Ramos (cell line): Measurements from ENCODE around the gene CAPZA1.
"Not testable (repeated sequence)": the region's sequence is repeated elsewhere in the genome, so short reads cannot be mapped to it uniquely, and the experiment has no call there.

Source experiments
- in situ Hi-C: fragments of 300-500 bp; cut with MboI; formaldehyde crosslinking; loops from one replicate; pipeline ENCODE4 v1.14.3; 2022; ENCODE audit warnings: low sequenced_read_pairs; ENCODE audit not compliant: unreplicated experiment

CAPZA1 gene

DNA sequence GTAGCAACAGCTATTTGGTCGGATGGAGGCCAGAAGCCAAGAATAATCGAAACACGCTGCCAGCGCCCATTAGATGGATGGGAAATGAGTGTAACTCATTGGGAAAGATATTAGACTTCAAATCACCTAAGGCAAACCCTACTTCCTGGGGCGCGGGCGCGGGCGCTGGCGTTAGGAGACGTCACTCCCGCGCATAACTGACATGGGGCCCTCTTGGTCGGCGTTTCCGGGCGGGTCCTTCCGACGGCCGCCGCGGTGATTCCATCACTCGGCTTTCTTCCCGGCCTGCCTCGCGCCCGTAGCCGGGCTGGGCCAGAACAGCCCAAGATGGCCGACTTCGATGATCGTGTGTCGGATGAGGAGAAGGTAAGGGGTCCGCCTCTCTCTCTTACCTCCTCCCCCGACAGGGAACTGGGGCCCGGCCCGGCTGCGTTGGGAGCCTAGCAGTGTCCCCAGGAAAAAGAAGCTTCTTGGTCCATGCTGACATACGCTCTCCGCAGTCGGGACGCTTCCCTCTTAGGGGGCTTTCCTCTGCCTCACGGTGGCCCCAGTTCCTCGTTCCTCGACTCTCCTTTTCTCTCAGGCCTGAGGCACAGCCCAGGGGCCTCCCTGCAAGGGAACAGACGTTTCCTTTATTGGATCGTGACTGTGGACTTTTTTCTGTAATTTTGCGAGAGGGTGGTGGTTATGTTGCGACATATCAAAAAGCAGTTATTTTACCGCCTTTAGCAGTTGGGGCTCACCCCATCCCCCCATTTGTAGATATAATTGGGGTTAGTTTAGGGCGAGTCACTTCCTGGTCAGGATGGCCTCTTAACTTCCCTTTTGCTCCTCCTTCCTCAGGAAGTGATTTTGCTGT lies at the start of gene CAPZA1:
TSS of gene CAPZA1 (plus strand) at position 315 of the 859 bp plus-strand sequence. CDS start at position 328, 13 bp downstream.
- in situ Hi-C loops = loop anchor here (10.0 kb wide), 2 partner anchors 115 to 225 kb away; partner anchors contain the start of genes CTTNBP2NL and WNT2B

DNA sequence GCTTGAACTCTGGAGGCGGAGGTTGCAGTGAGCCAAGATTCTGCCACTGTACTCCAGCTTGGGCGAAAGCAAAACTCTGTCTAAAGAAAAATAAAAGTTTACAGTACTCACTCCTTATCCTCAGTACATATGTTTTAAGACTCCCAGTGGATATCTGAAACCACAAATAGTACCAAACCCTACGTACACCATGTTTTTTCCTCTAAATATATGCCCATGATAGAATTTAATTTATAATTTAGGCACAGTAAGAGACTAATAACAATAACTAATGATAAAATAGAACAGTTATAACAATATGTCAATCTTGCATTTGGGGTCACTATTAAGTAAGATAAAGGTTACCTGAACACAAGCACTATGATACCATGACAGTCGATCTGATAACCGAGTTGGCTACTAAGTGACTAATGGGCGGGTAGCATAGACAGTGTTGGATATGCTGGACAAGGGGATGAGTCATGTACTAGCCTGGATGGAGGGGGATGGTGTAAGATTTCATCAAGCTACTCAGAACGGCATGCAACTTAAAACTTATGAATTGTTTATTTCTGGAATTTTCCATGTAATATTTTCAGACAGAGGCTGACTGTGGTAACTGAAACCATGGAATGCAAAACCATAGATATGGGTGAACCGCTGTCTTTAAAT lies 44.4 kb upstream of the CAPZA1 start:
- in situ Hi-C loops = no loop called here

DNA sequence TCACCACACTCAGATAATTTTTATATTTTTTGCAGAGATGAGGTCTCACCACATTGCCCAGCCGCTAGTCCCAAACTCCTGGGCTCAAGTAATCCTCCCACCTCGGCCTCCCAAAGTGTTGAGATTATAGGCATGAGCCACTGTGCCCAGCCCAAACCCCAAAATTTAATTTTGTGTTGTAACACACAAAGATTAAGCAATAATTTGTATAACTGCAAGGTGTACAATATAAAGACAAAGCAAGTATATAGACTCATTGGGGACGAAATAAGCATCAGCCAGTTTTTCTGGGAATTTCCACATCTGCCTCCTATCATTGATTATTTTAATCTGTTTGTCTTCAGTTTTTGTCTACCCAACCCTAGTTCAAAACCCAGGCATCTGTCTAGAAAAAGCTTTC lies 43.4 kb upstream of the CAPZA1 start:
- in situ Hi-C loops = no loop called here

DNA sequence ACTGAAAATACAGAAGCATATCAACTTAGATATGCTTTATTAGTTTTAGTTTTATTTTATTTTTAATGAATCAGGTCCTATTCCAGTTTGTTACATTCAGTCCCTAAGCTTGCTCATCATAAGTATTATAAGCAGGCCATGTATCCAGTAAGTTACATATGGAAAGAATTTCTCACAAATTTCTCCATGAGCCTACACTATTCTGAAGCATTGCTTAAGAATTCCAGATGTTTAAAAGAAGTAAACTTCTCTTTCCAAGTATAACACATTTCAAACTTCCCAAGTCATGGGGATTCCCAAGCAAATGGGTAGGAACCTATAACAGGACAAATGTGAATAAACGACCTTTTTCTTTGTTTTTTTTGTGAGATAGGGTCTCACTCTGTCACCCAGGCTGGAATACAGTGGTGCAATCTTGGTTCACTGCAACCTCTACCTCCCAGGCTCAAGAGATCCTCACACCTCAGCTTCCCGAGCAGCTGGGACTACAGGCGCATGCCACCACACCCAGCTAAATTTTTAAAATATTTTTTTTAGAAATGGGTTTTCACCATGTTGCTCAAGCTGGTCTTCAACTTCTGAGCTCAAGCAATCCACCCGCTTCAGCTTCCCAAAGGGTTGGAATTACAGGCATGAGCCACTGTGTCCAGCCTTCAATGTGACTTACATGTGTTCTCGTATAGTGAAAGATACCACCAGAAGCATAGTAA lies 39.7 kb upstream of the CAPZA1 start:
- in situ Hi-C loops = no loop called here

DNA sequence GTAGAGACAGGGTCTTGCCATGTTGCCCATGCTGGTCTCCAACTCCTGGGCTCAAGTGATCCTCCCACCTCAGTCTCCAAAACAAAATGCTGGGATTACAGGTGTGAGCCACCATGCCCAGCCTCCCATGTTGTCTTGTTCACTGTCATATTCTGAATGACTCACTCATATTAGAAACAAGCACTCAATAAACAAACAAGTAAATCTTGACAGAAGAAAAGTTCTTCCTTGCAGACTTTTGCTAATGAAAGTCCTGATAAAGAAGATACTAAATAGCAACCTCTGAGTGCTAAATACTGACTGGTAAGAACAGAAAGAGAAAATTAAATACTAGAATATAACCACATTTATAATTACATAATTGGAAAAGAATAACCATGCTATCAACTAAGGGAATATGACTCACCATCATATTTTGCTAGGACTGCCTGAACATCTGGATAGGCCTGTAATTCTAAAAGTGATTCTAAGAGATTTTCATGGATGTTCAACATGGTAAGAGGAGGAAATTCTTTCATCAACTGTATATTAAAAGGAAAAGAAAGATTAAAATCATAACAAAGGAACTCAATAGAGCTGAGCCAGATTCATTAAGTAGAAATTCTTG lies 37.9 kb upstream of the CAPZA1 start:
- in situ Hi-C loops = no loop called here

DNA sequence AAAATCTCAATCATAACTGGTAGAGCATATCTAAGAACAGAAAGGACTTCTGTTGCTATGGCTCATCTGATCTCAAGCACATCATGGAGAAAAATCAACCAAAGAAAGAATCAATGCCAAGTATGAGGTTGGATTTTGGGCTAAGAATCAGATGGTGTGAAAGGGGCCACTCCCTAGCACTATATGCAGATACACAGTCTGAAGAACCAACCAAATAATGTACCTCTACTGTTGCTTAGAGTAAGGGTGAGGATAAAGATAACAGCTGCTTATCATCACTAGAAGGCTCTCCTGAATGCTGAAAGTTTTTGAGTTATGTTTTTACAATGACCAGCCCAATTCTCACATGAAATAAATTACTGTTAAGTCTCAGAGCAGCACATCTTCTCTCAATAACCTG lies 36.3 kb upstream of the CAPZA1 start:
- in situ Hi-C loops = no loop called here

DNA sequence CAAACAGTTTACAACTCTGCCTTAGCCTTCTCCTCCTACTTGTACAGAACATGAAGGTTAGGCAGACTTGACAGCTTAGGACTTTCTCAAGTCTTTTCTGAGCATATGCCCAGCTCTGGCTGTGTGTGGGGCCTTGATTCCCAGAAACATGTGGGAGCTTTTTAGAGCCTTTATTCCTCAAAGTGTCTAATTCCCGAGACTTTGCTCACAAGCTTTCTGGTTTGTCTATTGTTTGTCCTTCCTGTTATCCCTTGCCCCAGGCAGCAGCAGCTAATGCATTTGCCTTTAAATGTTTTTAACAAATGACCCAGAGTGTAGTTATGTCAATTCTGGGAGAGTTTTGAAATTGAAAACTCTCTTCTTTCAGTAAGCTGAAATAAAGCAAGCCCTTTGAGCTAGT lies 29.9 kb upstream of the CAPZA1 start:
- in situ Hi-C loops = no loop called here

DNA sequence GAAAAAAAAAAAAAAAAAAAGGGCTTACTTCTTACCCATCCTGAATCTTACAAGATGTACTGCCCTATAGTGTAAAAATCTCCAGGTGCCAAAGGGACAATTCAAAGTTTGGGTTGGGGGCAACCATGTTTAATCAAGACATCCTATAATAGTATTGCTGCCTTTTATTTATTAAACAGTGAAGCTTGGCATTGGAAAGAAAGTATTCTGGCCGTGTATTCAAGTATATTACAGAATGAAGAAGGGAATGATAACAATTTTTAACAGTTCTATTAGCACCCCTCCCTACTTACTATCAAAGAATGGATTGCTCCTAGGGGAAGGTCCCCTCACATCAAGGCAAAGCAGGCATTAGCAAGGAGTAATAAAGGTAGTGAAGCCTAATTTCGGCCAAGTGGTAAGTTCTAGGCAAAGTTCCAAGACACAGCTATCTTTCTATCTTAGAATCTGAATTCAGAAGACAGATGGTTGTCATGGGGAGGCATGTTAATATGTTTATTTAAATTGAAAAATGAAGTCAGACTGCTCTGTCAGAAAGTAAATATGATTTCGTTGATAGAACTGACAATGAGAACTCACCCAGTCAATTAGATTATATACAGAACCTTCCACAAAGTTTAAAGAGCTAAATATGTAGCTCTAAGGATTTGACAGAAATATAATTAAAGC lies 25.3 kb upstream of the CAPZA1 start:
- in situ Hi-C loops = no loop called here

DNA sequence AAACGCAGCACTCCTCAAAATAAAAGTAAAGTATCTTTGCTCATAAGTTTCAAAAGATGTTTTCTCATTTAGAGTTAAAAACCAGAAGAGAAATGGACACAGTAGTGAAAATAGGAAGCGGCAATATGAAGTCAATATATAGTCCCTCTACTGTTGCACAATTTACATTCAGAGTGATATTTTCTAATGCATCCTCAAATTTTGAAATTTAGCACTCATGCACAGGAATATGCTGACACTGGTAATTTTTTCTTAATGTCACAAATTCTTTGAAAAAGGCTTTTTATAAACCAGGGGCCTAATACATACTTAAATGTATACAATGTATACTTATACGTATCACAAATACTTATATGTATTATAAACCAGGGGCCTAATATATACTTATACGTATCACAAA lies 20.2 kb upstream of the CAPZA1 start:
- in situ Hi-C loops = no loop called here

DNA sequence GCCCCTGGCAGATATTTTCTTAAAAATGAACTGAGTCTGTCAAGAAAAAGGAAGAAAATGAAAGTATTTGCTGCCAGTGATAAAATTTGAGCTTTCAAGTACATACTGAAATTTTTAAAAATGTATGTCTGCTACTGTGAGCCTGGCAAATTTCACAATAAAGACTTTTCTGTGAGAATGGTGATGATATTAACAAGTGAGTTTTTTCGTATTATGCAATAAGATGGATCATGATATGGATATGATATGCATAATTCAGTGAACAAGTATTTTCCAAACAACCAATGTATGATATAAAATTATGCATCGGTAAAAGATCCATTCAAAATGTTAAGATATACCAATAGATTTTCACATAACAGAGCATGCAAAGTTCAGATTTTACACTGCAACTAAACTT lies 16.6 kb upstream of the CAPZA1 start:
- in situ Hi-C loops = no loop called here

DNA sequence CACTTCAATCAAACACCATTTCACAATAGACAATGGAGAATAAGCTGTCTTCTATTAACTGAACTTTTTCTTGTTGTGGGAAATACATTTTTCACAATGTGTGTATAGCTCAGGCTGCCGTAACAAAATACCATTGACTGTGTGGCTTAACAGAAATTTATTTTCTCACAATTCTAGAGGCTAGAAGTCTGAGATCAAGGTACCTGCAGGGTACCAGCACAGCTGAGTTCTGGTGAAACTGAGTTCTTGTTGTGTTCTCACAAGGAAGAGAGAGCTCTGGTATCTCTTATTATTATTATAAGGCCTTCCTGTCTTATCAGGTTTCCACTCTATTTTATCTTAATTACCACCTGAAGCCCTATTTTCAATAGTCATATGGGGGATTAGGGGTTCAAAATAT lies 16.1 kb upstream of the CAPZA1 start:
- in situ Hi-C loops = no loop called here

DNA sequence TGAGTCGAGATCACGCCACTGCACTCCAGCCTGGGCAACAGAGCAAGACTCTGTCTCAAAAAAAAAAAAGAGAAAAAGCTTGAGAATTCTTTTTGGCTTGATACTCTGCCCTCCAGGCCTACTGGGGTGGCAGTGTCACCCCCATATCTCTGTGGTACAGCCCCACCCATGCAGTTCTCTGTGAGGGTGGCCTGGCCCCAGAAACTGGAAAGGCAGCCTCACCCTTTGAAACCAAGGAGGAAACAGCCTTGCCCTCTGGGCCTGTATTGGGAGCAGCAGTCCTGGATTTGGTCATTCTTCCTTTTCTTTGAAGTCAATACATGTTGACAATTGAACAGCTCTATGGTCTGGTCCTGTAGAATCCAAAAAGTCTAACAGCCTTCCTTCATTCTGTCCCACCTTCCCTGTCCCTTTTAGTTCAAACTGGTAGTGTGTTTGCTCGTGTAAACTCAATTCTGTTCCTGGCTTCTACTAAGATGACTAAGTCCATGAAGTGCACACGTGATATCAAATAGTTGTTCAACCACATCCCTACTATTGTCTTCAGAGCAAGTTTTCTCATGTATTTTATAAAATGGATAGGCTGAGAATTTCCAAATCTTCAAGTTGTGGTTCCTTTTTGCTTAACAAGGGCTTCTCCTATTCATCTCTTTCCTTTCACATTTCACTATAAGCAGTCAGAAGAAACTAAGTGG lies 13.9 kb upstream of the CAPZA1 start:
- in situ Hi-C loops = no loop called here

DNA sequence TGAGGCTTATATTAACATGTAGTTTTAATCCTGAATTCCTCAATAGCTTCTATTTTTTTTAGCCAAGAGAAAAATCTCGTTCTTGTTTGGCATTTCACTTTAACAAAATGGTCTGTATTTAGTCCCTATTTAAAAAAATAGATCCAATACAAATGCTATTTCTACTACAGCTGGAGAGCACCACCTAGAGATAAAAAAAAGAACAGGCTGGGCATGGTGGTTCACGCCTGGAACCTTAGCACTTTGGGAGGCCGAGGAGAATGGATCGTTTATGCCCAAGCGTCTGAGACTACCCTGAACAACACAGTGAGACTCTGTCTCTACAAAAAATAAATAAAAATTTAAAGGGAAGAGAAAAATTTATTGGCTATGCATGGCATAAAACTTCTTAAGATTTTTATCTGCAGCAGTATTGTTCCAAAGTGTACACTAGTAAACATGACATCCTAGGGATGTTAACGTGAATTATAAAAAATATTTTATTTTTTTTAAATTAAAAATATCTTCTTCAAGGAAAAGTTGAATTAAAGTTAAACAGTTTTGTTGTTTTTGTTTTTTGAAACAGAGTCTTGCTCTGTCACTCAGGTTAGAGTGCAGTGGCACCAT lies 5.1 kb upstream of the CAPZA1 start:
- in situ Hi-C loops = loop anchor here (10.0 kb wide), 2 partner anchors 110 to 220 kb away; partner anchors contain the start of genes CTTNBP2NL and WNT2B

DNA sequence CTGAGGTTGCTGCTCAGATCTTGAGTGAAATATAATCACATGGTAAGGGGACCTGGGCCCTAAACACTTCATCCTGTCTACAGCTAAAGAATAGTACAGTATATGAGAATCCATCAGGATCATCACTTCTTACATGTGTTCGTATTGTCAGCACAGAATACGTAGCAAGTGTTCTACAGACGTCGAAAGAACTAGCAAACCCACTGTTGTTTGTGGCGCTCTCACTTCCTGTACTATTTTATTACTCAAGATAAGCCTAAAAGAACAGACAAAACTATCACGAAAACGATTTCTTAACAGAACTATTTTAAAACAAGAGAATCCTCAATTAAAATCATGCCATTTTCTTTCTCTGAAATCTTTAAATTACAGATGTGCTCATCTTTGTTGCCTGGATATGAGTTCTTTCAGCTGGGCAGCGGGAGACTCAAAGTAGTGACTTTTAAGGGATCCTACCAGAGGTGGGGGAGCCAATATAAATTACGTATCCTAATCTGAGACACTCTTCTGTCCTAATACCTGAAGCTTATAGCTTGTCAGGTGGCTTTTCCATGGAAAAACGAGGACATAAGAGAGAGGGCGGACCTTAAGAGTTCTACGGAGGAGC lies 1.4 kb upstream of the CAPZA1 start:
- in situ Hi-C loops = loop anchor here (10.0 kb wide), 2 partner anchors 113 to 223 kb away; partner anchors contain the start of genes CTTNBP2NL and WNT2B

DNA sequence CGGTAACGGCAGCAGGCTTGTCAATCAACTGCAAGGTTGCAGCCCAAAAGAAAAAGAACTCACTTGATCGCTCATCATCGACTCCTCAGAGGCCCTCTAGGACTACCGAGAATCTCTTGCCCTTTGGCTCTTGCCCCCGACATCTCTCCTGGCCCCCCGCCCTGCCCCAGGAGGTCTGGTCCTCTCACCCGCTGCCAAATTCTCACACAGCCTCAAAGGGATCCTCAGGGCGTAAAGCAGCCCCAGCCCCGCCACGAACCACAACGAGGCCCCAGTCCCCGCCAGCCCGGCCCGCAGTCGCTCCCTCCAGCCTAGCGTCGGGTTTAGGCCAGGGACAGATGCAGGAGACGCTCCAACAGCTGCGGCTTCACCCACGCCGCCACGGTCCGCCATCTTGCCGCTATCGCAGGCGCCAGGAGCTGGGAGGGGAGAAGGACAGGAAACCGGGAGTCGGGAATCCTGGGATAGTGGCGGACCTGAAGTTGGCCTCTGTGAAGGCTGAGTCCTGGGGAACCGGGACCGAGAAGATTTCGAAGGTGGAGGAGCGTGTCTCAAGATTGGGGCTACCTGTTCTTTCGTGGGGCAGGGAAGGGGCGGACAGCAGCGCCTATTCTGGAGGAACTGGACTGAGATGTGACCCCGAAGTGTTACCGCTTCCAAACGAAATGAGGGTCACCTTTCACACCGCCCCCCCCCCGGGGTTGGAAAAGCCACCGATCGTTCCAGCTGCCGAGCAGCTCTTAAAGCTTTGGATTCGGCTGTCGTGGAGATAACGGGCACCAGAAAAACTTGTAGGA lies 713 bp upstream of the CAPZA1 start, which contains the start of gene ST7L:
TSS of gene ST7L (minus strand) at position 421 of the 797 bp plus-strand sequence. CDS start at position 393, 28 bp downstream.
- in situ Hi-C loops = loop anchor here (10.0 kb wide), 2 partner anchors 114 to 224 kb away; partner anchors contain the start of genes CTTNBP2NL and WNT2B

DNA sequence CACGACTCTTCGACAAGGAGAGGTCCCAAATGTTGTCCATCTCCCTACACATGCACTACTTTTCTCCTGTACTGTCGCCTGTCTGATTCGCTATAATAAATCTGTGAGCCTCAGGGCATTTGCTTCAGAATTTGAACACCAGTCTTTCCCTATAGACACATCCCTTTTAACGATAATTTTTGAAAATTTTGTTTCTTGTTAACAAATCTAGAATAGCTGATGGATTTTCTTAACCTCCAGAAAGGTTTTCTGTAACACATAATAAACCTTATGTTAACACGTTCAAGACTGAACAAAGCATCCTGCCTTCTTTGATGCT lies 704 bp downstream of the CAPZA1 start:
- in situ Hi-C loops = no loop called here

DNA sequence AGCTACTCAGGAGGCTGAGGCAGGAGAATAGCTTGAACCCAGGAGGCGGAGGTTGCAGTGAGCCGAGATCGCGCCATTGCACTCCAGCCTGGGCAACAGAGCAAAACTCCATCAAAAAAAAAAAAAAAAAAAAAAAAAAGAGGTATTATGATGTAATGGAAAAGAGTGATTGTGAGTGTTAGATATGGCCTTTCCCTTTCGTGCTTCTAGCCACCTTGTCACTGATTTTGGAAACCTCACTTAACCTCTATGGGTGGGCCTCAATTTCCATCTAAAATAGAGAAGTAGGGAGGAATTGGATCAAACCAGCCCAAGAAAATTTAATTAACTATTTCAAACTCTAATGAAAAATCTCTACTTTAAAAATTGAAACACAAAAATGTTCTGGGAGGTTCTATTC lies 4.9 kb downstream of the CAPZA1 start:
- in situ Hi-C loops = not testable (repeated sequence)

DNA sequence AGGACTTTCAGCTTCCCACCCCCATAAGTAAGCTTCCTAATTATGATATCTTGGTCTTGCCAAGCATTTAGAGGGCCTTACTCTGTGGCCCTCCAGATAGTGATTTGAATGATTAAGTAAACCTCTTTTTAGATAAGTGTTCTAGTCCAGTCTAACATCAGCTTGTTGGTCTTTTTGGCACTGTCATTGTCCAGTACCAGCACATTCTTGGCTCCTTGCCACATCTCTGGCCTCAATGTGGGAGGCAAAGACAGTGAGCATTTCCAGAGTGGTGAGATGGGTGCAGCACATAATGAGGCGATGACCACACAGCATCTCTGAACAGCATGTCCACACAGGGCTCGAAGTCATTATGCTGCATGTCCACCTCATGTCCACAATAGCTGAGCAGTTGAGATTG lies 6.1 kb downstream of the CAPZA1 start:
- in situ Hi-C loops = no loop called here
